Smooth muscle cell (in vitro differentiated cells): ENCODE results near the gene LSM2. TPM values are rescaled to one million over a fixed set of nuclear protein-coding genes. Genes with fewer than 3 reads are reported as not detected.

ENCODE experiments used
- DNase-seq: peaks from one replicate; lab custom pipeline; 2025; ENCODE audit not compliant: unreplicated experiment; lab: John Stamatoyannopoulos, UW
- H2AFZ ChIP-seq: fragments of 200-600 bp; sonication (generic); 2 replicates; pipeline ENCODE4 v1.6.0; 2016; ENCODE audit warnings: antibody characterized with exemption, low read depth, mild to moderate bottlenecking
- H3F3A ChIP-seq: fragments of 200-600 bp; sonication (generic); 2 replicates; pipeline ENCODE4 v1.6.0; 2017; ENCODE audit warnings: antibody characterized with exemption, low read depth
- H3K27ac ChIP-seq: fragments of 200-600 bp; sonication (generic); 2 replicates; pipeline ENCODE4 v1.5.1; 2016; ENCODE audit warnings: low read depth, mild to moderate bottlenecking
- H3K27me3 ChIP-seq: fragments of 200-600 bp; sonication (generic); 2 replicates; pipeline ENCODE4 v1.6.1; 2016; ENCODE audit warnings: low read depth, mild to moderate bottlenecking
- H3K36me3 ChIP-seq: fragments of 200-600 bp; sonication (generic); 2 replicates; pipeline ENCODE4 v1.5.1; 2016; ENCODE audit warnings: low read depth
- H3K4me1 ChIP-seq: fragments of 200-600 bp; sonication (generic); 2 replicates; pipeline ENCODE4 v1.5.1; 2016; ENCODE audit warnings: low read depth
- H3K4me2 ChIP-seq: fragments of 200-600 bp; sonication (generic); 2 replicates; pipeline ENCODE4 v1.6.0; 2016; ENCODE audit warnings: mild to moderate bottlenecking
- H3K4me3 ChIP-seq: fragments of 200-600 bp; sonication (generic); 2 replicates; pipeline ENCODE4 v1.5.1; 2016; ENCODE audit warnings: mild to moderate bottlenecking
- H3K79me2 ChIP-seq: fragments of 200-600 bp; sonication (generic); 2 replicates; pipeline ENCODE4 v1.6.0; 2016; ENCODE audit warnings: low read depth, mild to moderate bottlenecking
- H3K9ac ChIP-seq: fragments of 200-600 bp; sonication (generic); 2 replicates; pipeline ENCODE4 v1.6.0; 2016; ENCODE audit warnings: low read depth
- H3K9me3 ChIP-seq: fragments of 200-600 bp; sonication (generic); replicated peaks from 2 replicates; pipeline ENCODE4 v1.5.1; 2016; ENCODE audit warnings: low read depth
- H4K20me1 ChIP-seq: fragments of 200-600 bp; sonication (generic); 2 replicates; pipeline ENCODE4 v1.6.0; 2016; ENCODE audit warnings: low read depth
- WGBS: methylation state at CpG from one replicate; pipeline ENCODE4 v1.1.7; 2016; ENCODE audit warnings: low lambda C conversion rate; 5-methylcytosine and 5-hydroxymethylcytosine counted together
- polyA plus RNA-seq: library from polyadenylated mRNA; unstranded; fragments of >200 nt; fragmentation: Nextera tagmentation; extraction: Ambion mirVana; gene quantifications from 2 replicates; pipeline ENCODE4 v1.2.1, GENCODE V29; 2016
- total RNA-seq: library from RNA; depleted of rRNA; stranded (reverse); fragments of >200 nt; gene quantifications from 2 replicates; pipeline ENCODE4 v1.2.3, GENCODE V29; 2014
- TF ChIP-seq, protein P1 (sequence below): fragments of 200-600 bp; sonication (generic); IDR thresholded peaks from 2 replicates; pipeline ENCODE4 v1.5.1; 2017; ENCODE audit warnings: borderline replicate concordance, mild to moderate bottlenecking, antibody characterized with exemption; ENCODE audit not compliant: insufficient read depth, poor library complexity, severe bottlenecking

Gene LSM2
- total and polyA plus RNA-seq, 2 experiments from 2014 or later: 81.6 to 91.2 TPM

- Histone ChIP-seq H3K27ac (no peak overlapping the region), H3F3A (no peaks in the 10 kb centered on the region), H3K4me1 (peaks cover 6% of the 10 kb centered on the region), H3K4me2 (no peak overlapping the region), H2AFZ (no peak overlapping the region), H3K36me3 (no peaks in the 10 kb centered on the region), H3K9me3 (no peaks in the 10 kb centered on the region), H3K27me3 (no peaks in the 10 kb centered on the region), H4K20me1 (no peaks in the 10 kb centered on the region), H3K4me3 (no peak overlapping the region), H3K9ac (no peak overlapping the region), H3K79me2 (no peaks in the 10 kb centered on the region)
- TF ChIP-seq, protein P1, sequence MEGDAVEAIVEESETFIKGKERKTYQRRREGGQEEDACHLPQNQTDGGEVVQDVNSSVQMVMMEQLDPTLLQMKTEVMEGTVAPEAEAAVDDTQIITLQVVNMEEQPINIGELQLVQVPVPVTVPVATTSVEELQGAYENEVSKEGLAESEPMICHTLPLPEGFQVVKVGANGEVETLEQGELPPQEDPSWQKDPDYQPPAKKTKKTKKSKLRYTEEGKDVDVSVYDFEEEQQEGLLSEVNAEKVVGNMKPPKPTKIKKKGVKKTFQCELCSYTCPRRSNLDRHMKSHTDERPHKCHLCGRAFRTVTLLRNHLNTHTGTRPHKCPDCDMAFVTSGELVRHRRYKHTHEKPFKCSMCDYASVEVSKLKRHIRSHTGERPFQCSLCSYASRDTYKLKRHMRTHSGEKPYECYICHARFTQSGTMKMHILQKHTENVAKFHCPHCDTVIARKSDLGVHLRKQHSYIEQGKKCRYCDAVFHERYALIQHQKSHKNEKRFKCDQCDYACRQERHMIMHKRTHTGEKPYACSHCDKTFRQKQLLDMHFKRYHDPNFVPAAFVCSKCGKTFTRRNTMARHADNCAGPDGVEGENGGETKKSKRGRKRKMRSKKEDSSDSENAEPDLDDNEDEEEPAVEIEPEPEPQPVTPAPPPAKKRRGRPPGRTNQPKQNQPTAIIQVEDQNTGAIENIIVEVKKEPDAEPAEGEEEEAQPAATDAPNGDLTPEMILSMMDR: no peak
- WGBS: 100% methylated on average over 2 of the region's 2 CpGs
- no peak for DNase-seq
Observed at GRCh38 chr6:31758281-31758680, 48.5 kb downstream of the LSM2 start.

DNA sequence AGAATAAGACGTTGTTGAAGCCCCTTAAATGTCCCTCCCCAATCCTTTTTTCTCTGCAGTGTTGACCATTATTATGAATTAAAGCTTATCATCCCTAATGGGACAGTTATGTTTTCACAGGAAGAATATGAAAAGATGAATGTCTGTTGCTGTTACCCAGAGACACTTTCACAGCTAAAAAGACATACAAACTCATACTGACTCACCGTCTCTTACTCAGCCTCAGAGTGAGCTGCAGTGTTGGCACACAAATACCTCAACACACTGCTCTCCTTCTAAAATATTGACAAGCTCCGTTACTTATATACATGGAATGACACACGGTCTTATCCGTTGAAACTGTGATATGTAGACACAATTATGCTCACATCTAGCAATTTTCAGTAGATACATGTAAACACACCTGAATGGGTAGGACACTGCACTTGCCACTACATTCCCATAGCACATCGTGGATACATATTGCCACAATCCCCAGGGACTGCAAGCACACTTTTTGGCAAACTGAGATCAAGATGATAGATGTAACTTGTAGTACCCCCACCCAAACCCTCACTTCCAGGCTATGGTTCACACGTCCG, 53.9 kb downstream of the LSM2 start:
- Histone ChIP-seq H3K4me3 (no peak overlapping the region), H3K79me2 (no peaks in the 10 kb centered on the region), H3K9me3 (no peaks in the 10 kb centered on the region), H3K9ac (no peak overlapping the region), H3K27ac (peak overlapping the region; percentile 48), H3K36me3 (no peaks in the 10 kb centered on the region), H4K20me1 (no peaks in the 10 kb centered on the region), H3K4me1 (no peaks in the 10 kb centered on the region), H3F3A (no peaks in the 10 kb centered on the region), H3K27me3 (no peaks in the 10 kb centered on the region), H2AFZ (no peak overlapping the region), H3K4me2 (peak overlapping the region; percentile 4)
- TF ChIP-seq, protein P1: no peak
- no peak for DNase-seq
- 71% methylated on average over 8 of the region's 8 CpGs for WGBS

GRCh38 chr6:31750411-31751022, 56.2 kb downstream of the LSM2 start:
- Histone ChIP-seq H4K20me1 (no peaks in the 10 kb centered on the region), H3K9ac (no peak overlapping the region), H3K27me3 (no peaks in the 10 kb centered on the region), H3F3A (no peaks in the 10 kb centered on the region), H3K9me3 (no peaks in the 10 kb centered on the region), H3K36me3 (no peaks in the 10 kb centered on the region), H3K27ac (no peak overlapping the region), H2AFZ (no peak overlapping the region), H3K79me2 (no peaks in the 10 kb centered on the region), H3K4me2 (peak overlapping the region; percentile 43), H3K4me3 (no peak overlapping the region), H3K4me1 (no peaks in the 10 kb centered on the region)
- TF ChIP-seq, protein P1: no peak
- 56% methylated on average over 7 of the region's 7 CpGs for WGBS
- DNase-seq: no peak
